GM21723 (cell line): ENCODE results near the gene MYO9B.

Source experiments
- ATAC-seq: cut with Tn5 transposase; IDR thresholded peaks from one replicate; pipeline ENCODE4 v1.9.1; 2021; ENCODE audit warnings: mild to moderate bottlenecking, moderate library complexity; ENCODE audit not compliant: unreplicated experiment

Gene MYO9B

DNA sequence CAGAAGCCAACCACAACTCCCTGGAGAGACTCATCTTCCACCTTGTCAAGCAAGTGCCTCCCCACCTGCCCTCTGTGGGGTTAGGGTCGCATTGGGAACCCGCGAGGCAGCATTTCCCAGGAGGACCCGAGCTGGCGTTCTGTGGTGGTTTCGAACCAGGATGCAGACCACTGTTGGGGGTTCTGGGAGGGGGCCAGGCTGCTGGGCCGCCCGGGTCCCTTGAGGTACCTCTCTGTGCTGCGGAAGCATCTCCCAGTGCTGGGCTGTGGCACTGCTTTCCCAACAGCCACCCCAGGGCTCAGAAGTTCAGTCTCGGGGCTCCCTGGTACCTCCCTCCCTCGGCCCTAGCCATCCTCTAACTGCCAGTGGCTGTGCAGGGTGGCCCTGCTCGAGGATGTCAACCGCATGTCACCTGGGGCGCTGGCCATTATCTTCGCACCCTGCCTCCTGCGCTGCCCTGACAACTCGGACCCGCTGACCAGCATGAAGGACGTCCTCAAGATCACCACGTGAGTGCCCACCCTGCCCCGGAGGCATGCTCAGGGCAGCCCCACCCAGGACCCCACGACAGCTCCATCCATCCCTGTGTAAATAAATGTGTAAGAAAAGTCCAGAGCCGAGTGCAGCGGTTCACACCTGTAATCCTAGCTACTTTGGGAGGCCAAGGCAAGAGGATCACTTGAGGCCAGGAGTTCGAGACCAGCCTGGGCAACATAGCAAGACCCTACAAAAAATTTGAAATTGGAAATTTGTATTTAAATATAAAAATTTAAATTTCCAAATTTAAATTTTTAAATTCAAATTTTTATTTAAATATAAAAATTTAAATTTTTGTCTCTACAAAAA is 131.4 kb downstream of the MYO9B start:
- no peak for ATAC-seq

DNA sequence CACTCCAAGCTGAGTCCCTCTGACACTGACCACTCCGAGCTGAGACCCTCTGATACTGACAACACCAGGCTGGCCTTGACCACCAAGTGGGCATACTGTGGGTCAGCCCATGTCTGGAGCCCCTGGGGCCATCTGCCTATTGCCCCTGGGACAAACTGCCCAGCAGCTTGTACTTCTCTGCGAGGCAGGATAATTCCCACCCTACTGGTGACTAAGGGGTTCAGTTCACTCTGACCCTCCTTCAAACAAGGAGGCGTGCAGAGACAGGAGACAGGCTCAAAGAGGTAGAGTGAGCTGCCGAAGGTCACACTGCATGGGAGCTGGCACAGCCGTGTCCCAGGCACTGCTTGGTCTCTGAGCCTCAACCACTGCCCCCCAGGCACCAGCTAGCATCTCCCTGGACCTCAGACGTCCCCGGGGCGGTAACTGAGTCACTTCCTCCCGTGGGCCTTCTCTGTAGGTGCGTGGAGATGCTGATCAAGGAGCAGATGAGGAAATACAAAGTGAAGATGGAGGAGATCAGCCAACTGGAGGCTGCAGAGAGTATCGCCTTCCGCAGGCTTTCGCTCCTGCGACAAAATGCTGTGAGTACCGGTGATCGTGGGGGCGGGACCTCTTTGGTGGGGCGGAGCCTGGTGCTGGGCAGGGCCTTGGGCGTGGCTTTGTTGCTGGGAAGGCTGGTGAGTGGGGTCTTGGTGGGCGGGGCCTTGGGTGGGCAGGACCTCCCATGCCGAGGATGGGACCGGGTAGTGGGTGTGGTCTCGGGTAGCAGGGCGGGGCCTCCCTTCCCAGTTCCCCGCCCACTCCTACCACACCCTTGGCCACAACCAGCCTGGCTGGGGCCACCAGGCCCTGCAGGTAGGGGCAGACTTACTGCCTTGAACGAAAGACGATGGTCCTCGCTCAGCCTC is 133.8 kb downstream of the MYO9B start:
- ATAC-seq = no peak

- ATAC-seq = no peak
Observed at GRCh38 chr19:17210296-17210695, 134.7 kb downstream of the MYO9B start.

DNA sequence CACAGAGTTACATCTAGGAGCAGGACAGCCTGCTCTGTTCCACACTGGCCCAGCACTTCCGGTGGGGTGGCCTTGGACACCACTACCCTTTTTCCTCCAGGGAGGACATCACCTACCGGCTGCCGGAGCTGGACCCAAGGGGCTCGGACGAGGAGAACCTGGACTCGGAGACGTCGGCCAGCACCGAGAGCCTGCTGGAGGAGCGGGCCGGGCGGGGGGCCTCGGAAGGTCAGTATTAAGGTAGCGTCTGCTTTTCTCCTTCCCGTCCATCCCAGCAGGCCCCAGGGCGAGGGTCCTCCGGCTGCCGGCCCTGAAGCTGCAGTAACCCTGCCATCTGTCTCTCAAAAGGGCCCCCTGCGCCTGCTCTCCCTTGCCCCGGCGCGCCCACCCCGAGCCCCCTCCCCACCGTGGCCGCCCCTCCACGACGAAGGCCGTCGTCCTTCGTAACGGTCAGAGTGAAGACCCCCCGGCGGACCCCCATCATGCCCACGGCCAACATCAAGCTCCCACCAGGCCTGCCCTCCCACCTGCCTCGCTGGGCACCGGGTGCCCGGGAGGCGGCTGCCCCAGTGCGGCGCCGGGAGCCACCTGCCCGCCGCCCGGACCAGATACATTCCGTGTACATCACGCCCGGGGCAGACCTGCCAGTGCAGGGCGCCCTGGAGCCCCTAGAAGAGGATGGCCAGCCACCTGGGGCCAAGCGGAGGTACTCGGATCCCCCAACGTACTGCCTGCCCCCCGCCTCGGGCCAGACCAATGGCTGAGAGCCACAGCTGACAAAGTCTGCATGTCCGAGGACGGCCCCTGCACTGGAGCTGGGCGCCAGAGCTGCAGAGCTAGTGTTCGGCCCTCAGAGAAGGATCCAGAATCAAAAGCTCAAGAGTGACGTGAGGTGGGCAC is 136.2 kb downstream of the MYO9B start:
- no peak for ATAC-seq

- ATAC-seq = no peak
Observed at GRCh38 chr19:17213334-17213733, 137.8 kb downstream of the MYO9B start.

DNA sequence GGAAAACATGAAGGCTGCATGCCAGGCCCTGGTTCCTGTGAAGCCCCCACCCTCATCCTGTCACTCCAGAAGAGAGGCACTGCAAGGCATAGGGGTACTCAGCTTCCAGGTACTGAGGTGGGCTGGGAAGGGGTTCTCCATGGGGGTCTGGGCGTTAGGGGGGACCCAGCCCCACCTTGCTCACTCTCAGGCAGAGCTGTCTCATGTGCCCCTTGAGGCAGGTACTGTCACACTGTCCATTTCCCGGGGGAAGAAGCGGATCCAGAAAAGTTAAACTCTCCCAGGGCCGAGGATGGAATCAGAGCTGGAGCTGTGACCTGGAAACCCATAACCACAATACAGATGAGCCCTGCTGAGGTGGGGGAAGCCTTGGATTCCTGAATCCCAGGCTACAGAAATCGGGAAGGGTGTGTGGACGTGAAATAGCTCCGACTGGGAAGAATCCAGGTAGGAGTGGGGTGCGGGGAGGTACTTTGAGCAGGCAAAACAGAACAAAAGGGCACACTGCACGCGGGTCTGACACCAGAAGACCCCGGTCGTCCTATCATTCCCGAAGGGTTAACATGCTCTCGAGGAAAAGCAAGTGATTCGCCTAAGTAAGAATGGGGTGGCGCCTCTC is 139.0 kb downstream of the MYO9B start:
- ATAC-seq = no peak

DNA sequence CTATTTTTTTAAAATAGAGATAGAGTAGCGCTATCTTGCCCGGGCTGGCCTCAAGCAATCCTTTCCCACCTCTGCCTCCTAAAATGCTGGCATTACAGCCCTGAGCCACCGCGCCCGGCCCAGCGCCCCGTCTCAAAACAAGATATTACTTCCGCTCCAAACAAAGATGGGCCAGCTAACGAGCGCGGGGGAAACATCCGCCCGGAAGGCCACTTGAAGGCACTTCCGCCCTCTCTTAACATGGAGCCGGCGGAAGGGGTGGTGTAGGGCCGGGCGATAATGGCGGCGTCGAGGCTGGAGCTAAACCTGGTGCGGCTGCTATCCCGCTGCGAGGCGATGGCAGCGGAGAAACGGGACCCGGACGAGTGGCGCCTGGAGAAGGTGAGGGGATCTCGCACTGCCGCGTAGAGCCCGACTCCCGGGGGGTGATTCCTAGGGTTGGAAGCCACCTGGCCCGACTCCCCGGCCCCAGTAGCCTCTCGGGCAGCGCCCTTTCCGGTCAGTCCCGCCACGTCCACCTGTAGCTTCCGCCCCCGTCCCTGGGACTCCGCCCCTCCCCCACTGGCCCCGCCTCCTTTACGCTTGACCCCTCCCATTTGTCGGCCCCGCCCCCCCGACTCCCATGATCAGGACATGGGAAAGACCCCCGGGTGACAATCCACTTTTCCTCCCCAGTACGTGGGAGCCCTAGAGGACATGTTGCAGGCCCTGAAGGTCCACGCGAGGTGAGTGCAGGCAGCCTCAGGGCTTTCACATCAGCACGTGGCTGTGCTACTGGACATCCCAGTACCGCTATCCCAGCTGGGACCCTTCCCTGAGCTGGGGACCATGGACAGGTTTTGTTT is 139.8 kb downstream of the MYO9B start, which contains the start of gene USE1:
TSS of gene USE1 (plus strand) at position 231 of the 845 bp plus-strand sequence. CDS start at position 280, 49 bp downstream.
- peak; percentile 72 for ATAC-seq

GRCh38 chr19:17216058-17216670 is 140.6 kb downstream of the MYO9B start:
- ATAC-seq = no peak

GRCh38 chr19:17219286-17219685 is 143.7 kb downstream of the MYO9B start:
- no peak for ATAC-seq

- ATAC-seq = no peak
Observed at GRCh38 chr19:17220207-17220758, 144.7 kb downstream of the MYO9B start.

DNA sequence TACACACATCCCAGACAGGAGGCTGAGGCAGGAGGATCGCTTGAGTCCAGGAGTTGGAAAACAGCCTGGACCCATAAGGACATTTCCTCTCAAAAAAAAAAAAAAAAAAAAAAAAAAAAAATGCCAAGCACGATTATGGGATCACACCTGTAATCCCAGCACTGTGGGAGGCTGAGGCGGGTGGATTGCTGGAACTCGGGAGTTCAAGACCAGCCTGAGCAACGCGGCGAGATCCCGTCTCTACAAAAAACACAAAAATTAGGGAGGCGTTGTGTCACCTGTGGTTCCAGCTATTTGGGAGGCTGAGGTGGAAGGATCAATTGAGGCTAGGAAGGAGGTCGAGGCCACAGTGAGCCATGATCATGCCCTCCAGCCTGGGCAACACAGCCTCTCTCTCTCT is 149.5 kb downstream of the MYO9B start:
- no peak for ATAC-seq

DNA sequence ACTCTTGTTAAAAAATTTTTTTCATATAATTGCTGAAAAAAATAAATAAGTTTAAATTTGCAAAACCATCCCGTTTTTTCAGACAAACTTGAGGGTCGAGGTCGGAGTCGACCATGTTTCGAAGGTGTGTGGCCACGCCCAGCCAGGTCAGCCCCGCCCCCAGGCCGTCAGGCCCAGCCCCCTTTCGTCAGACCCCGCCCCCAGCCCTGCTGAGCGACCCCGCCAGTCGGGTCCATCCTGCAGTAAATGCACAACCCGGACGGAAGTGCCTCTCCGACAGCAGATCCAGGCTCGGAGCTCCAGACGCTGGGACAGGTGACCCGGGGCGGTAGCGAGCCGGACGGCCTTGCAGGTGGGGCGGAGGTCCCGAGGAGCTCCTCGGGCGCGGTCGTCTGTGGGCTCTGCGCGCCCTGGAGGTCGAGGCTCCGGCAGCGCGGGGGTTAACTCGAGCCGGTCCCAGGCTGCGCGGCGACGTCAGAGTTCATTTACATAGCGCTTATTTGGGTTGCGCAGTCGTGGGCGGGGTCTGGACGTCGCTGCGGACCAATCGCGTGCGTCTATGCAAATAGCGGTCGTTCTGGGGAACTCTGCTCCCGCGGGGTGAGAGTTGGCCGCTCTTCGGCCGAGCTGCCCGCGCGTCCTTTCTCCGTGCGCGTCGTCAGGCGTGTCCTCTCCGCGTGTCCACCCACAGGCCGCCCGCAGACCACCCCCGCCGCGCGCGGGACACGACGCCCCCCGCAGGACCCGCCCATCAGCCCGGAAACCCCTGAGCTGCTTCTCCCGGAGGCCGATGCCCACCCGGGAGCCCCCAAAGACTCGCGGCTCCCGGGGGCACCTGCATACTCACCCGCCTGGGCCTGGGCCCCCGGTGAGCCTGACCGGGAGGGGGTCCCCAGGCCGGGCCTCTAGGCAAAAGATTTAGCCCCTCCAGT is 150.7 kb downstream of the MYO9B start, which contains the start of gene OCEL1:
TSS of gene OCEL1 (plus strand) at position 225 of the 932 bp plus-strand sequence. CDS start at position 247, 22 bp downstream.
- peak; percentile 92 for ATAC-seq

DNA sequence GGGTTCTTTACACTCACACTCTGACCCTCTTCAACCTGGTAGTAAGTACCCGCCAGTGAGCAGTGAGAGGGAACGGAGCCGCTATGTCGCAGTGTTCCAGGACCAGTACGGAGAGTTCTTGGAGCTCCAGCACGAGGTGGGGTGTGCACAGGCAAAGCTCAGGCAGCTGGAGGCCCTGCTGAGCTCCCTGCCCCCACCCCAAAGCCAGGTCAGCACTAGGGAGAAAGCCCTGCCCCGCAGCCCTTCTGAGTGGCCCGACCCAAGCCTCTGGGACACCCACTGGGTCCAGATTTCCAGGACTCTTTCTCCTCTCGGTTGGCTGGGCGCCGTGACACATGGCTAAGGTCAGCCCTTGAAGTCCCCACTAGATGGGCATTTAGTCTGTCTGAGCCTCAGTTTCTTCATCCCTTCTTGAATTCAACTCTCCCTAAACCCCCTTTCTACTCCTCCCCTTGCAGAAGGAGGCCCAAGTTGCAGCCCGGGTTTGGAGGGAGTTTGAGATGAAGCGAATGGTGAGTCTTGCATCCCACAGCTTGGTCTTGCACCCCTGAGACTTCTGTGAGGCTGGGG is 152.3 kb downstream of the MYO9B start:
- no peak for ATAC-seq

GRCh38 chr19:17229890-17230289 is 154.3 kb downstream of the MYO9B start:
- ATAC-seq = no peak

- ATAC-seq = no peak
Observed at GRCh38 chr19:17232258-17232657, 156.7 kb downstream of the MYO9B start.

DNA sequence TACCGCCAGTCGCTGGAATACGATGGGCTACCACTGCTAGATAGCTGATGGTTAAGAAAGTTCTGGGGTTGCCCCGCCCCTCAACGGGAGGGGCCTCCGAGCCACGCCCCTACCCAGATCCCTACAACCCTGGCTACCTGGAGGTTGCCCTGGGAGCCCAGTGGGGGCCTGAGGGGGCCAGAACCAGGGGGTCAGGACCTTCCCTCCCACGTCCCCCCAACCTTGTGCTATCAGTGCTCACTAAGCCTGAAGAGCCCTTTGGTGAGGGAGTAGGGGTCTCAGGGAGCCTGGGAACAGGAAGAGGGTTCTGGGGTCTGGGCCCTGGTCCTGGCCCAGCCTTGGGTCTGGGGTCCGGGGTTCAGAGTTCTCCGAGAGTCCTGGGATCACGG is 159.3 kb downstream of the MYO9B start:
- peak; percentile 69 for ATAC-seq
